Peyer's patch (tissue), 4 donors: ENCODE measurements around the gene TUBAL3.

Source experiments
- CTCF ChIP-seq, 6 experiments: fragments of 450-650 bp in 4 of 6; fragments of 200-600 bp in 2 of 6; sonication (generic) in 1 of 6; IDR thresholded peaks; one replicate each; pipeline ENCODE4 v1.5.1; 2017 to 2019; ENCODE audit warnings: antibody characterized with exemption in 6 of 6, mild to moderate bottlenecking in 3 of 6, moderate library complexity in 1 of 6
- POLR2A ChIP-seq, 2 donors: fragments of 450-650 bp; IDR thresholded peaks; one replicate each; pipeline ENCODE4 v1.5.1; 2017; ENCODE audit warnings: antibody characterized with exemption in 2 of 2, mild to moderate bottlenecking in 2 of 2, moderate library complexity in 2 of 2

DNA sequence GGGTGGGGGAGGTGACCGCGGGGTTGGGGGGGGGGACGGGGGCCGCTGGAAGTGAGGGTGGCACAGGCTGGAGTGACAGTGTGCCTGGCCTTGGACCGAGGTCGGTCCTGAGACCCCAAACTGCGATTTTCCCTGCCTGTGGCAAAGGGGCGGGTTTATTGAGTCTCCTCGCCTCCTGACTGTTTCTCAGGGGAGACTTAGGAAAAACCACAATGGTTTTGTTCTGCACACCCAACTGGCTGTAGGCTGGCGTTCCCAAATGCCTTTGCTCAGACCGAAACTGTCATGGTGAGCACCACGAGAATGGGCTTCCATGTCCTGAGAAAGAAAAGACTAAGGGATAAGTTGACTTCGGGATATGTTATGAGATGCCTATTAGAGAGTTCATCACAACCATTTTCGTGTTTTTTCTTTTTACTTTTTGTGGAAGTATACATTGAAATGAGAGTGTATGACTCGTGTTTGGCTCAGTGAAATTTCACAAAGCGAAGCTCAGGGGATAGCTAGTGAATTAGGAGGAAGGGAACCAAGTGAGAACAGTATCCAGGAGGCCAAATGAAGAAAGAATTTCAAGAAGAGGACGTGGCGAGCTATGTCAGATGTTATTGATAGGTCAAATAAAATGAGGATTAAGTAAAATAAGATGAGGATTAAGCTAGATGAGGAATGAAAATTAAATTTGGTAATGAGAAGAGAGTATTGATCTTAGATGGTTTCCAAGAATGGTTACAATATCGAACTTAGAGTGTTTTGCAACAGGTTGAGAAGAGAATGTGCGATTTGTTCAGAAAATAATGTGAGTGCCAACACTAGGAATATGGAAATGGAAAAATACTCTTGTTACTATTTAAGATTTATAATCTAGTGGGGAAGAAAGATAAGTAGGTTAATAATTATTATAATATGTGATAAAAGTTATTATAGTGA is 8.6 kb upstream of the TUBAL3 start:
- TF ChIP-seq CTCF (IDR thresholded peaks at IDR 0.05) = no peak
- no peak for TF ChIP-seq POLR2A (IDR thresholded peaks at IDR 0.05)
